Measurements from ENCODE around the gene SERPINA5.

SERPINA5 gene

GRCh38 chr14:94641632-94641955, 60.4 kb downstream of the SERPINA5 start:
- no peak for DNase-seq (ENCODE audit: low read depth in 3 of 3, low spot score in 1 of 3)

Measured in stimulated activated CD4-positive, alpha-beta T cell treated with anti-CD3 and anti-CD28 coated beads, TNF-alpha, amount 100 ng/mL, for 1 hour (primary cell).